GM12878 (cell line): Measurements from ENCODE around the gene PRR5L. TPM values are rescaled to one million over a fixed set of nuclear protein-coding genes. Genes with fewer than 3 reads are reported as not detected.

Experiments used
- ATAC-seq: fragments of 200-7000 bp; cut with Tn5 transposase; 3 replicates; pipeline ENCODE4 v1.9.1; 2020; ENCODE audit warnings: mild to moderate bottlenecking, moderate library complexity
- BruUV-seq: library from RNA; stranded (reverse); fragments of 400-500 nt; replicated peaks from 2 replicates; lab custom pipeline; 2021; lab: Mats Ljungman, UMichigan
- CTCF ChIA-PET: fragments of 300-600 bp; sonication (Branson Sonifier 250); formaldehyde crosslinking; extraction: SDS; loops from one replicate; lab custom pipeline; 2021; ENCODE audit warnings: inconsistent platforms; lab: Yijun Ruan, JAX
- POLR2A ChIA-PET: fragments of 350-600 bp; formaldehyde crosslinking; extraction: SDS; loops from one replicate; lab custom pipeline; 2021; ENCODE audit warnings: inconsistent platforms; lab: Charles Lee
- RAD21 ChIA-PET: fragments of 300-600 bp; sonication (Branson Sonifier 250); formaldehyde crosslinking; loops from one replicate; lab custom pipeline; 2023; ENCODE audit warnings: antibody characterized with exemption; ENCODE audit not compliant: unreplicated experiment; lab: Charles Lee
- SMC1A ChIA-PET: fragments of 300-600 bp; sonication (Branson Sonifier 250); formaldehyde crosslinking; loops from one replicate; lab custom pipeline; 2023; ENCODE audit not compliant: unreplicated experiment, uncharacterized antibody; lab: Charles Lee
- DNase-seq: peaks from one replicate; pipeline ENCODE4 v3.0.0-alpha.2; 2011; ENCODE audit warnings: low read depth, low spot score
- FAIRE-seq: peaks from 3 replicates; lab custom pipeline; 2011; peaks lifted over from hg19 to GRCh38; lab: Jason Lieb, UNC
- H2AFZ ChIP-seq: 2 replicates; pipeline ENCODE4 v1.6.0; 2011; ENCODE audit warnings: low read depth, low read length, control low read depth; ENCODE audit not compliant: control insufficient read depth
- H3K27ac ChIP-seq: 2 replicates; pipeline ENCODE4 v1.5.1; 2011; ENCODE audit warnings: control low read depth; ENCODE audit not compliant: control insufficient read depth, insufficient read depth
- H3K27me3 ChIP-seq, 2 experiments: replicated peaks in 1 of 2; 2 replicates each; pipeline versions ENCODE4 v1.6.0 to v1.6.1; 2011; ENCODE audit warnings: low read length in 1 of 2; ENCODE audit not compliant: control insufficient read depth in 2 of 2, insufficient read depth in 2 of 2
- H3K36me3 ChIP-seq, 2 experiments: 2 replicates each; pipeline ENCODE4 v1.5.1; 2011; ENCODE audit warnings: low read length in 1 of 2; ENCODE audit not compliant: control insufficient read depth in 2 of 2, insufficient read depth in 2 of 2
- H3K4me1 ChIP-seq: 2 replicates; pipeline ENCODE4 v1.6.1; 2011; ENCODE audit warnings: mild to moderate bottlenecking, low read length, moderate library complexity, mixed read lengths; ENCODE audit not compliant: control insufficient read depth, insufficient read depth
- H3K4me2 ChIP-seq: 2 replicates; pipeline ENCODE4 v1.6.0; 2011; ENCODE audit warnings: control low read depth; ENCODE audit not compliant: control insufficient read depth, insufficient read depth
- H3K4me3 ChIP-seq: fragments of 200-600 bp; sonication (generic); 2 replicates; pipeline ENCODE4 v1.5.1; 2016
- H3K79me2 ChIP-seq: 2 replicates; pipeline ENCODE4 v1.6.0; 2011; ENCODE audit warnings: low read length; ENCODE audit not compliant: control insufficient read depth, insufficient read depth
- H3K9ac ChIP-seq: 2 replicates; pipeline ENCODE4 v1.8.0; 2011; ENCODE audit warnings: low read length, control low read depth, mixed read lengths; ENCODE audit not compliant: control insufficient read depth, insufficient read depth
- H3K9me3 ChIP-seq: replicated peaks from 3 replicates; pipeline ENCODE4 v1.5.1; 2011; ENCODE audit warnings: mild to moderate bottlenecking, low read length; ENCODE audit not compliant: control insufficient read depth, insufficient read depth
- H4K20me1 ChIP-seq: 2 replicates; pipeline ENCODE4 v1.6.0; 2011; ENCODE audit not compliant: control insufficient read depth, insufficient read depth
- EED ChIP-seq: sonication (generic); IDR thresholded peaks from 2 replicates; pipeline ENCODE4 v1.6.1; 2016; ENCODE audit warnings: antibody characterized with exemption, low read depth
- KDM1A ChIP-seq: fragments of 200-600 bp; sonication (generic); IDR thresholded peaks from 2 replicates; pipeline ENCODE4 v1.6.1; 2016; ENCODE audit warnings: borderline replicate concordance
- NFIC ChIP-seq: IDR thresholded peaks from 2 replicates; pipeline ENCODE4 v1.6.1; 2012; ENCODE audit warnings: low read depth, mild to moderate bottlenecking, inconsistent platforms, low read length, moderate library complexity
- RUNX3 ChIP-seq: IDR thresholded peaks from 2 replicates; pipeline ENCODE4 v1.6.1; 2012; ENCODE audit warnings: low read length, inconsistent platforms
- SMAD5 ChIP-seq: IDR thresholded peaks from 2 replicates; pipeline ENCODE4 v1.6.1; 2016; ENCODE audit warnings: antibody characterized with exemption, low read depth
- SUPT20H ChIP-seq: IDR thresholded peaks from 2 replicates; pipeline ENCODE4 v1.6.1; 2011; ENCODE audit warnings: low read depth, mild to moderate bottlenecking, low read length, moderate library complexity, borderline replicate concordance; ENCODE audit not compliant: control insufficient read depth
- WGBS: methylation state at CpG from one replicate; pipeline ENCODE4 v1.1.6; 2016; ENCODE audit warnings: low lambda C conversion rate; ENCODE audit not compliant: insufficient replicate concordance, insufficient coverage; ENCODE audit errors: missing lambda C conversion rate; 5-methylcytosine and 5-hydroxymethylcytosine counted together
- in situ Hi-C: fragments of 300-500 bp; cut with MboI; formaldehyde crosslinking; loops from 9 replicates; pipeline ENCODE4 v1.14.3; 2018; ENCODE audit warnings: mixed read lengths
- intact Hi-C: fragments of 100-400 bp; cut with micrococcal nuclease; formaldehyde crosslinking; loops from one replicate; pipeline ENCODE4 v1.14.2; 2022; ENCODE audit not compliant: unreplicated experiment
- polyA plus RNA-seq, 11 experiments: library from polyadenylated mRNA; depleted of rRNA in 4 of 11; unstranded in 6 of 11; stranded (reverse) in 5 of 11; fragments of >200 nt; fragmentation: Nextera tagmentation in 4 of 11; fragmentation: Illumina TruSeq in 1 of 11; extraction: Ambion mirVana in 4 of 11; extraction: Trizol in 1 of 11; gene quantifications; 1 replicate in 1 of 11; 2 replicates in 10 of 11; pipeline versions ENCODE4 v1.2.1 to v1.2.3, GENCODE V29; 2011 to 2016; ENCODE audit warnings: inconsistent platforms in 2 of 11, missing spikeins in 2 of 11, low read depth in 1 of 11
- total RNA-seq, 4 experiments: library from RNA; depleted of rRNA in 3 of 4; stranded (reverse); fragments of >200 nt in 3 of 4; fragmentation: Illumina TruSeq in 1 of 4; extraction: Trizol in 1 of 4; gene quantifications; 2 replicates each; pipeline versions ENCODE4 v1.2.1 to v1.2.3, GENCODE V29; 2013 to 2021
- TF ChIP-seq, protein P1 (sequence below): fragments of 150-350 bp; IDR thresholded peaks from 2 replicates; pipeline ENCODE4 v1.6.1; 2014; ENCODE audit warnings: mild to moderate bottlenecking, low read depth, low read length

The PRR5L gene
- total and polyA plus RNA-seq, 10 of the 15 experiments (the other 5 are each of a cell fraction or from before 2014, with no cell fraction given): 0.11 to 4.2 (median 0.67) TPM; not detected in 1

DNA sequence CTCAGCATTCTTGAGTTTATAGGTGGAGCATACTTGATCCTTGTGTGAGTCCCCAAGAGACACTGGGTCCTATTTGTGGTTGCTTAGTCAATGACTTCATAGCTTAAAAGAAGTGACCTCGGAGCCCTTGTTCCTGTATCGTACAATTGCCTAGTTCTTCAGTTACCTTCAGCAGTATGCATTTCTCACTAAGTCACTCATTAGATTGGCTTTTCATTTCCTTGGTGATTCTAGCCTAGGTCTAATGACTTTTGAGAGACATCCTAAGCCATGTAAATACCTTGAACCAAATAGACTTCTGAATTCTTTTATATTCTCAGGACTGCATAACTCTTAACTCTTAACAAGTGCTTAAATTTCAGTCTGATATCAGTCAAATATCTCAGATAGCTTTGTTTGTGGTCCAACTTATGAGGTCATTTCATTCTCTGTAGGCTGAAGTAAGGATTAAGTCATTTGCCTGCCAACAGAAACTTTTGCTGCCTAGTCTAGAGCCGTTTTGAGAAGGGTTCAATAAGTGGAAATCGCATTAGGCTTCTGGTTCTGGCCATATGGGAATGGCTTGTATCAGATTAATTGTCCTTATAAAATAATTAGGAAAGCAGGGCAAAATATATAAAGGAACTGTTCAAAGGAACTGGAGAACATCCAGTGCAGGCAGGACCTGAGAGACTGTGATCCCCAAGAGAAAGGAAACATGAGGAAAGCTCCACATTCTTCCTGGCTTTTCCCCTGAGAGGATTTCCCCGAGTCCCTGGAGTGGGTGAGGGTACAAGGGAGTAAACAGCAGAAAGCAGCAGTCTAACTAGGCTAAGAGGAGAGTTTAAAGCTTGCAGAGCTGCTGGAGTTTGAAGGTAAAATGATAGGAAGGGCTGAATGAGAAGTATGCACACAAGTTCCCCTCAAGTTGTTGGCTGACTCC, 174.1 kb downstream of the PRR5L start:
- in situ Hi-C loops: loop anchor here (10.0 kb wide), 1 partner anchor 165 kb away; no protein-coding TSS in a partner anchor
- RAD21 ChIA-PET: interaction anchor here (1.7 kb wide), 1 partner anchor 23 kb away, joined by 4 read pairs; no protein-coding TSS in a partner anchor
- FAIRE-seq: no peak

DNA sequence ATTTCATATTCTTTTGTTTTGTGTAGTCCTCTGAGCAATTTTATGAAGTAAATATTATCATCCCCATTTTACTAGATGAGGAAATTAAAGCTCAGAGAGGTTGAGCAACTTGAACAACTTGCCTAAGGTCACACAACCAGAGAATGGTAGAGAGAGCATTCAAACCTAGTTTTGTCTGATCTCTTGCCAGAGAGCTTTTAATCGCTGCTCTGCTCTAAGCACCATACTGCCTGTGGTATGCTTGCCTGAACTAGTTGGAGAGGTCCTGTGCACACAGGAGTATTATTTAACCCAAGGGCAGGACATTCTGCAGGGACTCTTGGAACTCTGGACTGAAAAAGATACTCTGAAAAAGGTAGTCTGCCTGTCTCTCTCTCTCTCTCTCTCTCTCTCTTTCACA, 175.5 kb downstream of the PRR5L start:
- intact Hi-C loops: loop anchor here (10.0 kb wide), 1 partner anchor 63 kb away; no protein-coding TSS in a partner anchor
- Histone ChIP-seq H3K79me2 (no peaks in the 10 kb centered on the region), H3K4me1 (no peaks in the 10 kb centered on the region), H3K27me3 (peaks cover 0 to 4% of the 10 kb centered on the region in 2 experiments; a peak in 1 of 4 replicates), H3K36me3 (no peaks in the 10 kb centered on the region), H2AFZ (no peak overlapping the region), H3K4me2 (no peak overlapping the region)
- ChIA-PET POLR2A (no interaction called here), RAD21 (no interaction called here), SMC1A (no interaction called here)
- FAIRE-seq: no peak
- in situ Hi-C loops: loop anchor here (10.0 kb wide), 1 partner anchor 167 kb away; no protein-coding TSS in a partner anchor
- TF ChIP-seq SUPT20H: no peak
- TF ChIP-seq, protein P1, sequence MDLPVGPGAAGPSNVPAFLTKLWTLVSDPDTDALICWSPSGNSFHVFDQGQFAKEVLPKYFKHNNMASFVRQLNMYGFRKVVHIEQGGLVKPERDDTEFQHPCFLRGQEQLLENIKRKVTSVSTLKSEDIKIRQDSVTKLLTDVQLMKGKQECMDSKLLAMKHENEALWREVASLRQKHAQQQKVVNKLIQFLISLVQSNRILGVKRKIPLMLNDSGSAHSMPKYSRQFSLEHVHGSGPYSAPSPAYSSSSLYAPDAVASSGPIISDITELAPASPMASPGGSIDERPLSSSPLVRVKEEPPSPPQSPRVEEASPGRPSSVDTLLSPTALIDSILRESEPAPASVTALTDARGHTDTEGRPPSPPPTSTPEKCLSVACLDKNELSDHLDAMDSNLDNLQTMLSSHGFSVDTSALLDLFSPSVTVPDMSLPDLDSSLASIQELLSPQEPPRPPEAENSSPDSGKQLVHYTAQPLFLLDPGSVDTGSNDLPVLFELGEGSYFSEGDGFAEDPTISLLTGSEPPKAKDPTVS: no peak
- TF ChIP-seq SMAD5: no peak
- no peak for TF ChIP-seq NFIC
- TF ChIP-seq KDM1A: no peak
- TF ChIP-seq, all 136 proteins: peak for 0
- CTCF ChIA-PET: interaction anchor here (0.6 to 2.0 kb wide), 3 partner anchors 21 to 180 kb away, joined by 3 to 8 read pairs (median 4); no protein-coding TSS in a partner anchor
- BruUV-seq: no TSS peak
- Histone ChIP-seq H3K9me3 (no peaks in the 10 kb centered on the region), H3K9ac (no peak overlapping the region), H3K27ac (no peak overlapping the region), H4K20me1 (no peaks in the 10 kb centered on the region), H3K4me3 (no peak overlapping the region)
- 100% methylated on average over 1 of the region's 1 CpG for WGBS
- ATAC-seq: no peak
- DNase-seq: no peak

More for the DNA sequence above, 174.1 kb downstream of the PRR5L start:
- SMC1A ChIA-PET: interaction anchor here (0.8 to 4.1 kb wide), 5 partner anchors 7 to 178 kb away, joined by 3 to 29 read pairs (median 3); no protein-coding TSS in a partner anchor
- Histone ChIP-seq H2AFZ (no peak overlapping the region), H3K27ac (no peak overlapping the region), H3K36me3 (no peaks in the 10 kb centered on the region), H3K4me1 (no peaks in the 10 kb centered on the region), H3K9me3 (no peaks in the 10 kb centered on the region), H3K4me2 (no peak overlapping the region), H3K27me3 (peaks cover 0 to 4% of the 10 kb centered on the region in 2 experiments; a peak in 1 of 4 replicates), H3K4me3 (no peak overlapping the region)
- BruUV-seq: no TSS peak
- POLR2A ChIA-PET: no interaction called here
- 34% methylated on average over 5 of the region's 5 CpGs for WGBS
- ATAC-seq: peak; percentile 69
- CTCF ChIA-PET: interaction anchor here (1.8 to 4.8 kb wide), 3 partner anchors 8 to 179 kb away, joined by 4 to 30 read pairs (median 8); no protein-coding TSS in a partner anchor
- 0 out of 2 replicates have a peak, but pooled peaks have one; percentile 13 for TF ChIP-seq RUNX3
- TF ChIP-seq EED: no peak
- TF ChIP-seq, all 136 proteins: peak for 1
- Histone ChIP-seq H3K79me2 (no peaks in the 10 kb centered on the region), H4K20me1 (no peaks in the 10 kb centered on the region), H3K9ac (no peak overlapping the region)
- intact Hi-C loops: loop anchor here (10.0 kb wide), 1 partner anchor 65 kb away; no protein-coding TSS in a partner anchor
- no peak for DNase-seq
